Measurements from ENCODE around the gene DLEU7. TPM values are rescaled to one million over a fixed set of nuclear protein-coding genes. Genes with fewer than 3 reads are reported as not detected.

The DLEU7 gene
- total and polyA plus RNA-seq, 2 of the 8 experiments (the other 6 are each of a cell fraction or from before 2014, with no cell fraction given): 4.9 to 5.2 TPM

DNA sequence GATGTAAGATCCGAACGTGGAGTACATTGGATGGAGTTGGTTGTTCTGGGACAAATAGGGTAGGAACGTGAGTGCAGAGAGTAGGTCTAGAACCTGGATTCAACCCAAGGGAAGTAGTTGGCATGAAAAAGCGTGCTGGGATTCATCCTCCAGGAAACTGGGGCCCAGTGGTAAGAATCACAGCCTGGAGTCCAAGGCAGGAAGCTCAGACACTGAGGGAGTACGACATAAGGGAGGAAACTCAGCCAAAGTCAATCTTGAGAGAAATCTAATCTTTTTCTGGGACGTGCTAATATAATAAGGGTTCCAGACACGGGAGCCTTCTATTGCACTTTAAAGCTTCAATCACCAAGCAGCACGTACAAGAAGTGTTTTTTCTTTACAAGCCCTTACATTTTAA lies 46.4 kb downstream of the DLEU7 start (continued):
- TF ChIP-seq ATF2 (IDR thresholded peaks at IDR 0.05; ENCODE audit: low read length): no peak
- no peak for TF ChIP-seq EZH2 (IDR thresholded peaks at IDR 0.05; ENCODE audit: low read depth, low read length, severe bottlenecking)
- no peak for TF ChIP-seq ASH2L (IDR thresholded peaks at IDR 0.05; ENCODE audit: low read length)
- TF ChIP-seq JUND (IDR thresholded peaks at IDR 0.05; ENCODE audit: low read length): no peak
- no peak for TF ChIP-seq TAF7 (optimal IDR thresholded peaks at IDR 0.05; ENCODE audit: borderline replicate concordance, low read depth, low read length)
- no peak for TF ChIP-seq SP1 (IDR thresholded peaks at IDR 0.05; ENCODE audit: low read depth, low read length)

Measured in H1 (cell line).